HUES48 (cell line): Measurements from ENCODE around the gene COL4A6.

ENCODE experiments used
- H3K27ac ChIP-seq: one replicate; pipeline ENCODE4 v1.7.0; 2013; ENCODE audit warnings: low read depth, low read length, inconsistent platforms
- H3K27me3 ChIP-seq: 2 replicates; pipeline ENCODE4 v1.6.1; 2013; ENCODE audit warnings: mild to moderate bottlenecking, low read length; ENCODE audit not compliant: control insufficient read depth, insufficient read depth
- H3K36me3 ChIP-seq: 2 replicates; pipeline ENCODE4 v1.6.1; 2013; ENCODE audit warnings: low read length; ENCODE audit not compliant: control insufficient read depth, insufficient read depth
- H3K4me1 ChIP-seq: 2 replicates; pipeline ENCODE4 v1.6.1; 2013; ENCODE audit warnings: mild to moderate bottlenecking, low read length; ENCODE audit not compliant: control insufficient read depth, insufficient read depth
- H3K4me3 ChIP-seq: 2 replicates; pipeline ENCODE4 v1.5.1; 2013; ENCODE audit warnings: mild to moderate bottlenecking, low read depth, low read length
- H3K9ac ChIP-seq: 2 replicates; pipeline ENCODE4 v1.6.1; 2013; ENCODE audit warnings: mild to moderate bottlenecking, low read depth, low read length, moderate library complexity
- H3K9me3 ChIP-seq: 2 replicates; pipeline ENCODE4 v1.6.1; 2013; ENCODE audit warnings: low read length; ENCODE audit not compliant: control insufficient read depth, insufficient read depth

The COL4A6 gene

GRCh38 chrX:108323751-108324150 is 114.5 kb downstream of the COL4A6 start:
- no peaks in the 10 kb centered on the region for H3K36me3 ChIP-seq
- H3K9ac ChIP-seq = no peak overlapping the region
- no peak overlapping the region for H3K4me3 ChIP-seq
- H3K27ac ChIP-seq = no peak overlapping the region
- H3K4me1 ChIP-seq = no peaks in the 10 kb centered on the region
- H3K9me3 ChIP-seq = no peaks in the 10 kb centered on the region
- H3K27me3 ChIP-seq = peaks cover 3% of the 10 kb centered on the region; the same call in 1 of the 2 replicates

- no peak overlapping the region for H3K4me3 ChIP-seq
- peaks cover 3% of the 10 kb centered on the region; the same call in 1 of the 2 replicates for H3K27me3 ChIP-seq
- no peaks in the 10 kb centered on the region for H3K36me3 ChIP-seq
- no peak overlapping the region for H3K9ac ChIP-seq
- no peak overlapping the region for H3K27ac ChIP-seq
- H3K9me3 ChIP-seq = no peaks in the 10 kb centered on the region
- no peaks in the 10 kb centered on the region for H3K4me1 ChIP-seq
These were observed 116.0 kb downstream of the COL4A6 start for GRCh38 chrX:108322234-108322633.

GRCh38 chrX:108316456-108316855 is 121.8 kb downstream of the COL4A6 start:
- H3K9ac ChIP-seq = no peak overlapping the region
- H3K4me1 ChIP-seq = peaks cover 6% of the 10 kb centered on the region
- no peaks in the 10 kb centered on the region for H3K36me3 ChIP-seq
- no peak overlapping the region for H3K27ac ChIP-seq
- H3K27me3 ChIP-seq = no peaks in the 10 kb centered on the region; the same call in 1 of the 2 replicates
- H3K4me3 ChIP-seq = no peak overlapping the region
- H3K9me3 ChIP-seq = no peaks in the 10 kb centered on the region

GRCh38 chrX:108313669-108314068 is 124.6 kb downstream of the COL4A6 start:
- Histone ChIP-seq H3K4me3 (no peak overlapping the region), H3K27me3 (no peaks in the 10 kb centered on the region; the same call in 1 of the 2 replicates), H3K36me3 (no peaks in the 10 kb centered on the region), H3K9me3 (no peaks in the 10 kb centered on the region), H3K9ac (no peak overlapping the region), H3K4me1 (peaks cover 6% of the 10 kb centered on the region), H3K27ac (no peak overlapping the region)

DNA sequence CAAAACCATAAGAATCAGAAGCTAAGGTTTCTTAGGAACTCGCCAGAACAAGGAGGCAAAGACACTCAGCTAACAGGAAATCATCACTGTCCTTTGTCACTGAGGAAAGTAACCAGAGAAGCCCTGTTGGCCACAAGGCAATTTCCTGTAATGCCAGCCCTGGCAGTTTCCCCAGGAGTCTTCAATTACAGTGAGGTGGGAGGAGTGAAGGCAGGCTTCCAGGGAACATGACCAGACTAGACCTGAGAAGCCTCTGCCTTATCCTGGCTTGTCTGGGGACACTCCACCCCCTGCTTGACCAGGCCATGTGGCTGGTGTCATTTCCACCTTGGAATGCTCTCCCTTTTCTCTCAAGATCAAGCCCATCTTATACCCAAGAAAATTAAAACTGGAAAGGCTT is 125.3 kb downstream of the COL4A6 start:
- H3K27ac ChIP-seq = peak overlapping the region; percentile 2
- no peak overlapping the region for H3K9ac ChIP-seq
- no peak overlapping the region for H3K4me3 ChIP-seq
- no peaks in the 10 kb centered on the region; the same call in 1 of the 2 replicates for H3K27me3 ChIP-seq
- no peaks in the 10 kb centered on the region for H3K9me3 ChIP-seq
- no peaks in the 10 kb centered on the region for H3K36me3 ChIP-seq
- H3K4me1 ChIP-seq = peaks cover 6% of the 10 kb centered on the region

GRCh38 chrX:108312011-108312410 is 126.2 kb downstream of the COL4A6 start:
- Histone ChIP-seq H3K27me3 (no peaks in the 10 kb centered on the region; the same call in 1 of the 2 replicates), H3K36me3 (no peaks in the 10 kb centered on the region), H3K9me3 (no peaks in the 10 kb centered on the region), H3K9ac (no peak overlapping the region), H3K4me1 (peaks cover 6% of the 10 kb centered on the region), H3K27ac (no peak overlapping the region), H3K4me3 (no peak overlapping the region)

- Histone ChIP-seq H3K4me1 (peaks cover 6% of the 10 kb centered on the region), H3K27ac (no peak overlapping the region), H3K9ac (no peak overlapping the region), H3K27me3 (no peaks in the 10 kb centered on the region; the same call in 1 of the 2 replicates), H3K36me3 (no peaks in the 10 kb centered on the region), H3K4me3 (no peak overlapping the region), H3K9me3 (no peaks in the 10 kb centered on the region)
These were observed 127.7 kb downstream of the COL4A6 start for GRCh38 chrX:108310506-108310905.

DNA sequence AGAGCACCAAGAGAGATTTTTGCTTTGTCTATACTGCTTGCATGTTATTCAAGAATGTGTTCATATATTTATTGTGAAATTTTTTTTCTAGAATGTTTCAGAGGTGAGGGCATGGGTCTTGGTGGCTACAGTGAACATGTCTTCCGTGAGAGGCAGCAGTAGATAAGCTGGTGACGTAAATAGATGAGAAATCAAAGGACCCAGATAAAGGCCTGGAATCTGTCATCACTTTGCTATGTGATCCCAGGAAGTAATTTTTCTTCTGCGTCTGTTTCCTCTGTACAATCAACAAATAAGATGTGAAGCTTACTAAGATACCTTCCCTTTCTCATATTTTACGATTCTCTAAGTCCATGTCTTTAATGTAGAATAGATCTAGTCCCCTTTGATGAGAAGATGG is 129.1 kb downstream of the COL4A6 start:
- H3K27ac ChIP-seq = no peak overlapping the region
- no peak overlapping the region for H3K9ac ChIP-seq
- H3K9me3 ChIP-seq = no peaks in the 10 kb centered on the region

DNA sequence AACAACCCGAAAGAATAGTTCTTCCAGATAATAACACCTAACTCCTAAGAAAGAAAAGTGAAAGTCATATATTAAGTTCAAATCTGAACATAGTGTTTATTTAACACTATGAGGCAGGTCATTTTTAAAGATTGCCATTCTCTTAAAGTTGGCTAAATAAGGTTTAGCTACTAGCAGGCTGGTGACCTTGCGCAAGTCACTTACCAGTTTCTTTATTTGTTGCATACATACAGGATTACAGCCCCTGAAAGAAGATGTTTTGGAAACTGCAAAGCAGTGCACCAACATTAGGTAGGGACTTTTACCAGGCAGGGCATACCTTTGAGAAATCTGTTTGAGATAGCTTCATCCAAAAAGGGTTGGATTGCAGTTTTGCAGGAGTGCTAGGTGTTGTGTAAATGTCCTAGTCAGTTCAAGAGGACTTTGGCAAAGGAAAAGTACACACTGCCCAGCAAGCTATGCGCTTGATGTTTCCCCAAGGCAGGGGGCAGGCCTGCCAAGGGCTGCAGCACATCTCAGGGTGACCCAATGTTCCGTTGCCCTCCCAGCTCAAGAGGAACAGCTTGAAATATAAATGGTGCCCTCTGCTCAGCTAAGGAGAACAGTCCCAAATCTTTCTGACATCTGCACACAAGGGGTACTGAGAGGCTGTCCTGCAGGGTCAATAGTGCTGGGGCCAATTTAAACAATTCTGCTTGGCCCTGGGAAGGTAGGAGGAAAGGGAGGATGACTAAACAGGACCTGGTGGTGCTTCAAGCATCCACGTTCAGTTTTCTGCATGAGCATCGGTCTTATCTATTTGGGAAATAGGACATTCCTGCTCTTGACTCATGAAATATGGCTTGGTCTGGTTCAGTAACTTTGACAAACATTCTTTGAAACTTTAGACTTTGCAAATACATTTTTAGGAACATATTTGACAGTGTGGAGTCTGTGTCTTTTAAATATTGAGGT is 130.8 kb downstream of the COL4A6 start:
- Histone ChIP-seq H3K36me3 (no peaks in the 10 kb centered on the region), H3K9me3 (no peaks in the 10 kb centered on the region), H3K4me3 (no peak overlapping the region), H3K9ac (no peak overlapping the region), H3K27me3 (no peaks in the 10 kb centered on the region), H3K27ac (no peak overlapping the region), H3K4me1 (peaks cover 6% of the 10 kb centered on the region; the same call in 1 of the 2 replicates)

More for the DNA sequence above, 129.1 kb downstream of the COL4A6 start:
- no peak overlapping the region for H3K4me3 ChIP-seq
- H3K27me3 ChIP-seq = no peaks in the 10 kb centered on the region; the same call in 1 of the 2 replicates
- peaks cover 12% of the 10 kb centered on the region for H3K4me1 ChIP-seq
- no peaks in the 10 kb centered on the region for H3K36me3 ChIP-seq

DNA sequence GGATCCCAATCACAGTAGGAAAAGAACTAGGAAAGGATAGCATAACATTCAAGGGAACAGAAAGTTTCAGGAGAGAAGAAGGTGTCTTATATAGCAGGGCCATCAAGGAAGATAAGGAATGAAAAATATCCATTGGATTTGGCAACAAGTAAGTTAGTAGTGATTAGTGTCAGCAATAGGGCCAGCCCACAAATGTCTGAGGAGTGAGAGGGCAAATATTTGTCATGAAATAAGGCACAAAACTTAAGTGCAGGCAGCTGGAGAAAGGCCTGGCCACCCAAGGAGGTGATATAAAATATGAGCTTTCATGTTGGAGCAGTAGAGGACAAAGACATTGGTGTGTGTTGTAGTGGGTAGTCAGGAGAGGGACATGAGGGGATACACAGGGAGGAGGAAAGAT is 132.1 kb downstream of the COL4A6 start:
- Histone ChIP-seq H3K9ac (no peak overlapping the region), H3K4me3 (no peak overlapping the region), H3K4me1 (peaks cover 6% of the 10 kb centered on the region; the same call in 1 of the 2 replicates), H3K27me3 (no peaks in the 10 kb centered on the region), H3K9me3 (no peaks in the 10 kb centered on the region), H3K27ac (no peak overlapping the region), H3K36me3 (no peaks in the 10 kb centered on the region)

DNA sequence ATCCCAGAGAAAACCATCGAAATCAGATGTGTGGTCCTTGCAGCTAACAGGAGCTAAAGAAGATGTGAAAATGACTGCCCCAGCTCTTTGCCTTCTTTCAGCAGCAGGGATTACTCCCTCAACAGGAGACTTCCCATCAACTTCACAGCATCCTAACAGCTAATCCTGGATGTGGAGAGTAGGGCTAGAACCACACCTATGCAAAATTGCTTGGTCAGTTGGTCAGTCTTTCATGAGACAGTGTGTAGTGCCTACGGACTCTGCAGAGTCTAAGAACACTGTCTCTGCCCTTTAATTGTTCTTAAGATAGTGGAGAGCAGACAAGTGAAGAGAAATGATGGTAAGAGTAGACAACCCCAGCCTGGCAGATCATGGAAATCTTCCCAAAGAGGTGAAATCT is 133.5 kb downstream of the COL4A6 start:
- Histone ChIP-seq H3K36me3 (no peaks in the 10 kb centered on the region), H3K4me1 (peaks cover 9% of the 10 kb centered on the region), H3K4me3 (no peak overlapping the region), H3K9ac (no peak overlapping the region), H3K27ac (no peak overlapping the region), H3K27me3 (no peaks in the 10 kb centered on the region), H3K9me3 (no peaks in the 10 kb centered on the region)
